ENCODE measurements around the gene TNNI2. TPM values are rescaled to one million over a fixed set of nuclear protein-coding genes. Genes with fewer than 3 reads are reported as not detected.

Gene TNNI2
- total RNA-seq, 1 experiment from 2014 or later, result not detected

DNA sequence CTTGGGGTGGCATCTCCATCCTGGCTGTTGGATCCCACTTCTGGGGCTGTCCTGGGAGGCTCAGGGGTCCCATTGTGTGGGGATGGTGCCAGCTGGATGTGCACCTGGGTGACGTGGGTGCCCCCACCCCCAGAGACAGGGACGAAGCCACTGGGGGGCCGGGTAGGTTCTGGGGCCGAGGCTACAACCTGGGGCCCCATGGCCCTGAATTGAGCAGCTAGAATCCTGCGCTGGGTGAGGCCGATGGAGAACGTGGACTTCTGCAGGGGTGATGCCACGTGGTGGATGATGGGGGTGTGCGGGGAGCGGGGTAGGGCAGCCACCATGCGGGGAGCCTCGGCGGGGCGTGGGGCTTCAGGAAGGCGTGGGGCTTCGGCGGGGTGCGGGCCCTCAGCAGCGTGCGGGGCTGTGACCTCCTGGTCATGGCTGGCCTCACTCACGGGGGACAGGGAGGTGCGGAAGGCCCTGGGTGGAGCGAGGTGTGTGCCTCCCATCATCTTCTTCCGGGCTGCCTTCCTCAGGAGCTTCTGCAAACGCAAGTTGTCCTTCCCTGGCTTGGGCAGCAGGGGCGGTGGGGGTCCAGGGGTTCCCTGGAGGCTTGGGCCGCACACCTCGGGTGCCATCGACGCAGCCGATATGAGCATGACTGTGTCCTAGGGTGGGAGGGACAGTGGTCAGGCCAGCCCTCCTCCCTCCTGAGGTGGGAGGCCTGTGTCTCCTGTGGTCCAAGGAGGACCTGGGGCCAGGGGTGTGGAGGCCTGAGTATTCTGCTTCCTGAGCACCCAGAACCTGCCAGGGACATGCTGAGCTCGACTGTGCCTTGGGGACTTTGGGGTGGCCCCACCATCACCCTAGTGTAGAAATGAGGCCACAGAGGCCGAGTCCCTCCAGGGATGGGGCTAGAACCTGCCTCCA lies 51.4 kb downstream of the TNNI2 start:
- no peak overlapping the region for H3K4ac ChIP-seq (ENCODE audit: low read depth, low read length)
- no peak overlapping the region for H2BK12ac ChIP-seq (ENCODE audit: insufficient read length, low read depth, low read length)
- H2BK5ac ChIP-seq (ENCODE audit: insufficient read length, low read length), result no peak overlapping the region
- no peak overlapping the region for H3K23ac ChIP-seq (ENCODE audit: insufficient read length, low read depth, low read length)
- H3K56ac ChIP-seq (ENCODE audit: insufficient read length, low read depth, low read length), result no peak overlapping the region
- no peak overlapping the region; the same call in 1 of the 2 replicates for H3K14ac ChIP-seq (ENCODE audit: insufficient read depth, low read length)
- no peak overlapping the region for H2BK15ac ChIP-seq (ENCODE audit: low read depth, low read length)
- H4K20me1 ChIP-seq (ENCODE audit: control insufficient read depth, insufficient read depth, insufficient read length), result no peaks in the 10 kb centered on the region
- Mint-ChIP-seq H3K4me1 (no peaks in the 10 kb centered on the region), H3K27ac (no peak overlapping the region), H3K9me3 (no peaks in the 10 kb centered on the region; a peak in 1 of 5 replicates), H3K27me3 (ENCODE audit: low read depth) (peaks cover 19% of the 10 kb centered on the region), H3K4me3 (no peak overlapping the region), H3K36me3 (ENCODE audit: insufficient read depth in 1 of 3, low read depth in 3 of 3) (no peaks in the 10 kb centered on the region)
- no peaks in the 10 kb centered on the region for H3K27me3 ChIP-seq (ENCODE audit: insufficient read depth, low read length)
- H3K9me3 ChIP-seq (ENCODE audit: control insufficient read depth, low read depth, low read length), result no peaks in the 10 kb centered on the region
- no peak overlapping the region for H2BK20ac ChIP-seq (ENCODE audit: low read depth, low read length, poor library complexity, severe bottlenecking)
- no peaks in the 10 kb centered on the region for H3K79me2 ChIP-seq (ENCODE audit: insufficient read depth, low read length)
- no peak overlapping the region for H3K18ac ChIP-seq (ENCODE audit: insufficient read length, low read depth, low read length)
- no peak overlapping the region for H2AFZ ChIP-seq (ENCODE audit: low read length)
- WGBS (ENCODE audit: extremely low coverage, insufficient read length, low lambda C conversion rate), result no CpG with 5 or more reads among the region's 33 CpGs
- no peak overlapping the region for H3T11ph ChIP-seq (ENCODE audit: low read length)
- H4K5ac ChIP-seq (ENCODE audit: insufficient read length, low read depth, low read length), result no peak overlapping the region
- no peak overlapping the region for H2BK120ac ChIP-seq (ENCODE audit: low read depth, low read length, poor library complexity, severe bottlenecking)
- no peak overlapping the region for H2AK5ac ChIP-seq (ENCODE audit: insufficient read length, low read length)
- no peaks in the 10 kb centered on the region for H3K79me1 ChIP-seq (ENCODE audit: insufficient read depth, low read depth, low read length, poor library complexity, severe bottlenecking)
- TF ChIP-seq CTCF (conservative IDR thresholded peaks at IDR 0.05), result no peak
- H3K23me2 ChIP-seq (ENCODE audit: insufficient read length, low read depth, low read length, poor library complexity, severe bottlenecking), result no peaks in the 10 kb centered on the region
- H3K4me1 ChIP-seq (ENCODE audit: insufficient read depth, low read length), result no peaks in the 10 kb centered on the region
- no peak overlapping the region for H3K4me2 ChIP-seq (ENCODE audit: insufficient read depth, insufficient read length, low read length)
- no peak overlapping the region for H4K8ac ChIP-seq (replicated peaks; ENCODE audit: insufficient read length, low read depth, low read length)
- no peak for DNase-seq
- no peak overlapping the region for H4K91ac ChIP-seq (ENCODE audit: insufficient read length, low read depth, low read length)
- H3K27ac ChIP-seq (ENCODE audit: insufficient read length, low read depth, low read length), result no peak overlapping the region
- no peak overlapping the region for H3K9ac ChIP-seq (ENCODE audit: extremely low read depth, insufficient read length, low read length)

Small RNA genes lying within 50 kb of the gene (microRNA-seq; reads per million reads assigned to microRNA genes)
- not detected for gene MIR4298 (ENCODE audit: borderline microRNAs expressed)
- not detected for gene MIR7847 (ENCODE audit: borderline microRNAs expressed)

Other genes with a start within 250 kb of the TNNI2 start
- gene KRTAP5-2, start 240.7 kb upstream of the TNNI2 start, total RNA-seq (2021), result not detected in 2 replicates
- not detected in 2 replicates for gene KRTAP5-3, start 230.5 kb upstream of the TNNI2 start, total RNA-seq (2021)
- not detected in 2 replicates for gene KRTAP5-4, start 216.8 kb upstream of the TNNI2 start, total RNA-seq (2021)
- not detected in 2 replicates for gene KRTAP5-5, start 209.2 kb upstream of the TNNI2 start, total RNA-seq (2021)
- gene KRTAP5-6, start 141.8 kb upstream of the TNNI2 start, total RNA-seq (2021), result not detected in 2 replicates
- 0.59 and 0.77 TPM in 2 replicates for gene IFITM10, start 88.4 kb upstream of the TNNI2 start, total RNA-seq (2021)
- 158 and 161 TPM in 2 replicates for gene CTSD, start 75.1 kb upstream of the TNNI2 start, total RNA-seq (2021)
- gene SYT8, start 4.0 kb upstream of the TNNI2 start, total RNA-seq (2021), result not detected in 2 replicates
- not detected in 2 replicates for gene LSP1, start 14.1 kb downstream of the TNNI2 start, total RNA-seq (2021)
- gene PRR33, start 52.9 kb downstream of the TNNI2 start, total RNA-seq (2021), result not detected in 2 replicates
- gene TNNT3, start 80.7 kb downstream of the TNNI2 start, total RNA-seq (2021), result not detected in 2 replicates
- 65.3 and 67.3 TPM in 2 replicates for gene MRPL23, start 108.4 kb downstream of the TNNI2 start, total RNA-seq (2021)
- 10.7 TPM in 2 replicates for gene H19, start 158.9 kb downstream of the TNNI2 start, total RNA-seq (2021)

All from H9 (cell line).